ENCODE data around the gene BLOC1S4.

Gene BLOC1S4

DNA sequence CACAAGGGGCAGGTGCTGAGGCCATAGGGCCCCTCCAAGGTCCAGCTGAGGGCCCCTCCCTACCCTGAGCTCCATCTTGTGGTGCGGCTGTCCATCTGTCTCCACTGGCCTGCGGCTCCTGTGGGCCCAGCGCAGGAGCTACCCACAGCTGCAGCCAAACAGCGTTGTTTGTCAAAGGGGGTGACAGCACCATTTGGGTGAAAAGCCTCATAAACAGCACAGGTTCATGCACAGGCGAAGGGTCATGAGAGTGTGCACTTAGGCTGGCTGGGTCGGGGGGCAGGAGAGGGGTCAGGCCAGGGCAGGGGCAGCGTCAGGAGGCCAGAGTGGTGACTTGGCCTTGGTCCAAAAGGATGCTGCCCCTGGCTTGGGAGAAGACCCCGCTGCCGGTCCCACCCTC lies 32.3 kb downstream of the BLOC1S4 start:
- Histone ChIP-seq H3K36me3 (ENCODE audit: control insufficient read depth in 1 of 2, insufficient read depth in 2 of 2, low read depth in 1 of 2, low read length in 2 of 2) (no peaks in the 10 kb centered on the region), H3K4ac (ENCODE audit: low read depth in 1 of 2, low read length in 2 of 2) (peak overlapping the region; percentile 32 to 54), H3K79me1 (replicated peaks; ENCODE audit: low read length, poor library complexity, severe bottlenecking) (no peaks in the 10 kb centered on the region), H3K4me1 (ENCODE audit: control insufficient read depth, insufficient read depth, low read depth, low read length) (peaks cover 24% of the 10 kb centered on the region), H3K4me2 (ENCODE audit: low read length, poor library complexity, severe bottlenecking) (no peak overlapping the region), H2BK5ac (ENCODE audit: low read depth, low read length, poor library complexity, severe bottlenecking) (no peak overlapping the region), H2AFZ (ENCODE audit: low read depth, low read length) (no peak overlapping the region), H3K4me3 (ENCODE audit: insufficient read depth in 1 of 2, low read depth in 1 of 2, low read length in 2 of 2) (peak overlapping the region in 1 of 2 experiments; percentile 2), H2BK12ac (ENCODE audit: low read length in 2 of 2) (peak overlapping the region in 1 of 2 experiments; percentile 66), H4K8ac (ENCODE audit: low read length) (peak overlapping the region; percentile 68), H2BK15ac (ENCODE audit: low read depth, poor library complexity, severe bottlenecking) (no peak overlapping the region), H3K27ac (ENCODE audit: low read length, poor library complexity, severe bottlenecking) (no peak overlapping the region), H2AK5ac (ENCODE audit: low read length, severe bottlenecking) (peak overlapping the region; percentile 54), H3K23ac (ENCODE audit: low read length in 2 of 2) (no peak overlapping the region), H4K91ac (ENCODE audit: low read length) (peak overlapping the region; percentile 54), H2BK120ac (ENCODE audit: low read depth, low read length) (no peak overlapping the region), H3K14ac (ENCODE audit: low read length in 2 of 2) (peak overlapping the region in 1 of 2 experiments; percentile 44), H3K27me3 (ENCODE audit: control insufficient read depth in 1 of 2, insufficient read depth in 1 of 2, low read length in 2 of 2) (no peaks in the 10 kb centered on the region), H3K9me3 (ENCODE audit: control insufficient read depth, low read length) (no peaks in the 10 kb centered on the region), H3K9ac (ENCODE audit: low read length) (no peak overlapping the region), H3K18ac (ENCODE audit: low read depth in 1 of 2, low read length in 2 of 2) (peak overlapping the region in 1 of 2 experiments; percentile 11)
- 94% methylated on average over 8 of the region's 9 CpGs for WGBS
- no peak for DNase-seq

DNA sequence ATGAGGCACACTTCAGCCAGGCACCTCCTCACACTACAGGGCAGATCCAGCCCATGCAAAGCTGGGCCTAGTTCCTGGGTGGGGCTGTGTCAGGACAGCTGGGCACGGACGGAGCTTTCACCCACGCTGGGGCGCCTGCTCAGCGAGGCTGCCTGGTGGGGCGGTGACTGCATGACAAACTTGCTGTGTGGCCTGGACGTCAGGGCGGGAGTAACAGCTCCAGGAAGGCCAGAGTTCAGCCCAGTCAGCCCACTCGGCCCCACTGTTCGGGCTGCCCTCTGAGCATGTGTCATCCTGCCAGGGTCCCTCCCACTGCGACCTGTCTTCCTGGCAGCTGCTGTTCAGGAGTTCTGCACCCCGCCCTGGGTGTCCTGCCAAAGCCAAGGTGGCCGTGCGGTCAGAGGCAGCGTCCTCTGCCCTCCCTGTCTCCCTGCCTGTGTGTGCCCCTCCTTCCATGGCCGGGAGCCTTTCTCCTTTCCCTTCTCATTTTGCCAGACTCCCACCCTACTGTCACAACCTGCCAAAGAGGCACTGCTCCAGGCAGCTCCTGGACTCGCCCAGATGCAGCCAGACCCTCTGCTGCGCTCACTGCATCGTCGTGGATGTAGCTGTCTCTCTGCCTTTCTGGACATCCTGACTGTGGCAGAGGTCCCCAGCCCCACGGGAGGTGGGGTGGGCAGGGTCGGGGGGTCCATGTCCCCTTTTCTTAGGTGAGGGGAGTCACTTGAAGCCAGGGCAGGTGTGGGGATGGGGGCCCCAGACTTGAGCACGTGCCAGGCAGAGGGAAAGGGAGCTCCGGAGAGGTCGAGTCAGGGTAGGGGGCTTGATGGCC lies 33.6 kb downstream of the BLOC1S4 start:
- H2BK12ac ChIP-seq (ENCODE audit: low read length in 2 of 2): peak overlapping the region; percentile 1 to 65
- peak; percentile 73 for DNase-seq
- peak overlapping the region; percentile 43 for H3K9ac ChIP-seq (ENCODE audit: low read length)
- peaks cover 24% of the 10 kb centered on the region for H3K4me1 ChIP-seq (ENCODE audit: control insufficient read depth, insufficient read depth, low read depth, low read length)
- H2AK5ac ChIP-seq (ENCODE audit: low read length, severe bottlenecking): no peak overlapping the region
- peak overlapping the region in 1 of 2 experiments; percentile 71 for H3K14ac ChIP-seq (ENCODE audit: low read length in 2 of 2)
- H3K36me3 ChIP-seq (ENCODE audit: control insufficient read depth in 1 of 2, insufficient read depth in 2 of 2, low read depth in 1 of 2, low read length in 2 of 2): no peaks in the 10 kb centered on the region
- H3K79me1 ChIP-seq (replicated peaks; ENCODE audit: low read length, poor library complexity, severe bottlenecking): no peaks in the 10 kb centered on the region
- WGBS: 57% methylated on average over 25 of the region's 25 CpGs
- no peak overlapping the region for H3K23ac ChIP-seq (ENCODE audit: low read length in 2 of 2)
- H4K91ac ChIP-seq (ENCODE audit: low read length): peak overlapping the region; percentile 58
- peak overlapping the region; percentile 65 to 67 for H3K18ac ChIP-seq (ENCODE audit: low read depth in 1 of 2, low read length in 2 of 2)
- no peak overlapping the region for H3K4me2 ChIP-seq (ENCODE audit: low read length, poor library complexity, severe bottlenecking)
- H2BK120ac ChIP-seq (ENCODE audit: low read depth, low read length): peak overlapping the region; percentile 45
- H2BK5ac ChIP-seq (ENCODE audit: low read depth, low read length, poor library complexity, severe bottlenecking): no peak overlapping the region
- H3K27ac ChIP-seq (ENCODE audit: low read length, poor library complexity, severe bottlenecking): no peak overlapping the region
- no peak overlapping the region for H3K4me3 ChIP-seq (ENCODE audit: insufficient read depth in 1 of 2, low read depth in 1 of 2, low read length in 2 of 2)
- H3K27me3 ChIP-seq (ENCODE audit: control insufficient read depth in 1 of 2, insufficient read depth in 1 of 2, low read length in 2 of 2): no peaks in the 10 kb centered on the region
- H2BK15ac ChIP-seq (ENCODE audit: low read depth, poor library complexity, severe bottlenecking): peak overlapping the region; percentile 26
- H3K4ac ChIP-seq (ENCODE audit: low read depth in 1 of 2, low read length in 2 of 2): peak overlapping the region; percentile 49 to 56
- H2AFZ ChIP-seq (ENCODE audit: low read depth, low read length): peak overlapping the region; percentile 67
- no peaks in the 10 kb centered on the region for H3K9me3 ChIP-seq (ENCODE audit: control insufficient read depth, low read length)
- H4K8ac ChIP-seq (ENCODE audit: low read length): peak overlapping the region; percentile 92

DNA sequence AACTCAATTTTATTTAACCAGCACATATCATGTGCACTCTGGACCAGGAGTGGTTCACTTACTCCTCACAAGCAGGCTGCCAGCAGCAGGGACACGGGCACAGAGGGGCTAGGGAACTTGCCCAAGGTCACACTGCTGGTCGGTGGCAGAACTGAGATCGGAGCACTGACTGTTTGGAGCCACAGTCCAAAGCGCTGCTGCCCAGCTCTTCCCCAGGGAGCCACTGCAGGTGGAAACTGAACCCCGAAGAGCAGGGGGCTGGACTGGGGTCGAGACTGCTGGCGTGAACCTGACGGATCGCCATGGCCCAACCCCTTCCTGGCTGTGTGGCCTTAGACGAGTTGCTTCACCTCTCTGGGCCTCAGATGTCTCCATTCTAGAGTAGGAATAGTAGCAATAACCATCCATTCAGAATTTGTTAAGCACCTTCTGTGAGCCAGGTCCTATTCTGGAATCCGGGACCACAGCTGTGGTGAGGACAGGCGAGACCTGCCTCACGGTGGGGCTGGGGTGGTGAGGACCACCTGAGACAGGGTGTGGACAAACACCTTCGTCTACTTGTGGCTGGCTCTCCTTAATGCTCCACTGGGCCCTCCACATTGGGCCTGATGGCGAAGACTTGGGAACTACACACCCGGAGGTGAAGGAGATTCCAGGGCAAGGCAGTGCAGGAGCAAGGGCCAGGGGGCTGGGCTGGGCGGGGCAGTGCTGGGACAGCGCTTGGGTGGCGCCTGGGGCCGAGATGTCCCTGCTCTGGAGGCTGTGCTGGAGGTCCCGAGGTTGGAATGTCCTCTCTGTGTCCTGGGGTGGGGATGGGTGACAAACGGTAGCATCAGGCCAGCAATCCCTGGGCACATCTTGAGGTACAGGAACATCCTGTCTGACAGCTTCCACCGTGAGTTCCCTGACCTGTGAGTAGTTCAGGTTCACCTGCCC lies 34.6 kb downstream of the BLOC1S4 start:
- Histone ChIP-seq H4K91ac (ENCODE audit: low read length) (peak overlapping the region; percentile 40), H3K14ac (ENCODE audit: low read length in 2 of 2) (peak overlapping the region in 1 of 2 experiments; percentile 3), H2BK5ac (ENCODE audit: low read depth, low read length, poor library complexity, severe bottlenecking) (no peak overlapping the region), H3K4me1 (ENCODE audit: control insufficient read depth, insufficient read depth, low read depth, low read length) (peaks cover 25% of the 10 kb centered on the region), H2BK15ac (ENCODE audit: low read depth, poor library complexity, severe bottlenecking) (no peak overlapping the region), H2AFZ (ENCODE audit: low read depth, low read length) (no peak overlapping the region), H3K79me1 (replicated peaks; ENCODE audit: low read length, poor library complexity, severe bottlenecking) (no peaks in the 10 kb centered on the region), H2AK5ac (ENCODE audit: low read length, severe bottlenecking) (no peak overlapping the region), H4K8ac (ENCODE audit: low read length) (peak overlapping the region; percentile 20), H3K27me3 (ENCODE audit: control insufficient read depth in 1 of 2, insufficient read depth in 1 of 2, low read length in 2 of 2) (no peaks in the 10 kb centered on the region), H2BK120ac (ENCODE audit: low read depth, low read length) (no peak overlapping the region), H3K36me3 (ENCODE audit: control insufficient read depth in 1 of 2, insufficient read depth in 2 of 2, low read depth in 1 of 2, low read length in 2 of 2) (no peaks in the 10 kb centered on the region), H3K18ac (ENCODE audit: low read depth in 1 of 2, low read length in 2 of 2) (peak overlapping the region in 1 of 2 experiments; percentile 26), H3K9me3 (ENCODE audit: control insufficient read depth, low read length) (no peaks in the 10 kb centered on the region), H3K4me3 (ENCODE audit: insufficient read depth in 1 of 2, low read depth in 1 of 2, low read length in 2 of 2) (no peak overlapping the region), H3K27ac (ENCODE audit: low read length, poor library complexity, severe bottlenecking) (no peak overlapping the region), H3K4ac (ENCODE audit: low read depth in 1 of 2, low read length in 2 of 2) (peak overlapping the region in 1 of 2 experiments; percentile 29), H2BK12ac (ENCODE audit: low read length in 2 of 2) (no peak overlapping the region), H3K9ac (ENCODE audit: low read length) (no peak overlapping the region), H3K4me2 (ENCODE audit: low read length, poor library complexity, severe bottlenecking) (no peak overlapping the region), H3K23ac (ENCODE audit: low read length in 2 of 2) (no peak overlapping the region)
- DNase-seq: no peak
- WGBS: 90% methylated on average over 23 of the region's 23 CpGs

Data from mesenchymal stem cell (in vitro differentiated cells and primary cell).